Kidney epithelial cell (primary cell): ENCODE measurements around the gene SEPTIN10. TPM values are rescaled to one million over a fixed set of nuclear protein-coding genes. Genes with fewer than 3 reads are reported as not detected.

Experiments used
- DNase-seq: peaks from one replicate; pipeline ENCODE4 v3.0.0-alpha.2; 2010; ENCODE audit warnings: low read depth
- H3K27me3 ChIP-seq: 2 replicates; pipeline ENCODE4 v1.6.0; 2011; ENCODE audit warnings: low read length; ENCODE audit not compliant: control insufficient read depth, insufficient read depth
- H3K36me3 ChIP-seq: 2 replicates; pipeline ENCODE4 v1.5.1; 2011; ENCODE audit warnings: low read length; ENCODE audit not compliant: control insufficient read depth, insufficient read depth
- H3K4me3 ChIP-seq: 2 replicates; pipeline ENCODE4 v1.5.1; 2011; ENCODE audit warnings: low read depth, mild to moderate bottlenecking, control low read depth, low read length
- CTCF ChIP-seq: IDR thresholded peaks from 2 replicates; pipeline ENCODE4 v1.5.1; 2011; ENCODE audit warnings: mild to moderate bottlenecking, moderate library complexity, low read length, control low read depth, inconsistent platforms; ENCODE audit not compliant: insufficient read depth, poor library complexity, severe bottlenecking
- total RNA-seq: library from RNA; depleted of rRNA; stranded (reverse); fragments of >200 nt; gene quantifications from 2 replicates; pipeline ENCODE4 v1.2.3, GENCODE V29; 2015

SEPTIN10 gene
- total RNA-seq, 1 donor from 2014 or later: 43.2 TPM

- H3K36me3 ChIP-seq: no peaks in the 10 kb centered on the region
- no peak for DNase-seq
- H3K27me3 ChIP-seq: no peaks in the 10 kb centered on the region
- no peak overlapping the region for H3K4me3 ChIP-seq
- no peak for TF ChIP-seq CTCF
Measured at GRCh38 chr2:109595644-109596043, 18.1 kb downstream of the SEPTIN10 start.

GRCh38 chr2:109594246-109594885 is 19.4 kb downstream of the SEPTIN10 start:
- no peaks in the 10 kb centered on the region for H3K36me3 ChIP-seq
- DNase-seq: no peak
- no peak overlapping the region for H3K4me3 ChIP-seq
- TF ChIP-seq CTCF: no peak
- H3K27me3 ChIP-seq: no peaks in the 10 kb centered on the region

GRCh38 chr2:109592905-109593304 is 20.9 kb downstream of the SEPTIN10 start:
- Histone ChIP-seq H3K36me3 (no peaks in the 10 kb centered on the region), H3K4me3 (no peak overlapping the region), H3K27me3 (no peaks in the 10 kb centered on the region)
- no peak for TF ChIP-seq CTCF
- no peak for DNase-seq

GRCh38 chr2:109591206-109591605 is 22.6 kb downstream of the SEPTIN10 start:
- Histone ChIP-seq H3K27me3 (no peaks in the 10 kb centered on the region), H3K36me3 (no peaks in the 10 kb centered on the region)
- no peak for TF ChIP-seq CTCF

GRCh38 chr2:109586687-109587086 is 27.1 kb downstream of the SEPTIN10 start:
- no peak for TF ChIP-seq CTCF
- DNase-seq: no peak
- no peaks in the 10 kb centered on the region for H3K27me3 ChIP-seq
- H3K4me3 ChIP-seq: no peak overlapping the region
- no peaks in the 10 kb centered on the region for H3K36me3 ChIP-seq

More at GRCh38 chr2:109591206-109591605, 22.6 kb downstream of the SEPTIN10 start:
- no peak overlapping the region for H3K4me3 ChIP-seq
- no peak for DNase-seq
